OCI-LY3 (cell line): ENCODE results near the gene SNX1.

Source experiments
- CTCF ChIP-seq: fragments of 200-600, 300-600 bp; sonication (generic); IDR thresholded peaks from 2 replicates; pipeline ENCODE4 v1.5.1; 2014; ENCODE audit warnings: antibody characterized with exemption, low read length, low read depth
- EZH2phosphoT487 ChIP-seq: fragments of 200-600 bp; shearing (Covaris generic); IDR thresholded peaks from 2 replicates; pipeline ENCODE4 v1.6.1; 2018; ENCODE audit warnings: antibody characterized with exemption, mixed run types, low read depth

GRCh38 chr15:64096668-64097384, 1.0 kb downstream of the SNX1 start:
- peak; percentile 22 for TF ChIP-seq CTCF
- no peak for TF ChIP-seq EZH2phosphoT487
